Stimulated activated CD4-positive, alpha-beta T cell treated with anti-CD3 and anti-CD28 coated beads, Interleukin-12 subunit alpha, Interleukin-12 subunit beta, amount 100 ng/mL, for 24 hours (primary cell): ENCODE measurements around the gene TRIO.

Experiments
- DNase-seq, 2 experiments: peaks; one replicate each; pipeline ENCODE4 v3.0.0-alpha.2; 2020; ENCODE audit warnings: low read depth in 2 of 2

TRIO gene

GRCh38 chr5:14266171-14266570 is 123.0 kb downstream of the TRIO start:
- no peak for DNase-seq

- no peak for DNase-seq
Observed at GRCh38 chr5:14266686-14267085, 123.5 kb downstream of the TRIO start.

GRCh38 chr5:14267166-14267838 is 124.2 kb downstream of the TRIO start:
- DNase-seq, result no peak

- DNase-seq, result no peak
Observed at GRCh38 chr5:14267991-14268708, 125.0 kb downstream of the TRIO start.

GRCh38 chr5:14268738-14269137 is 125.6 kb downstream of the TRIO start:
- DNase-seq, result no peak

GRCh38 chr5:14269395-14269794 is 126.3 kb downstream of the TRIO start:
- no peak for DNase-seq

- DNase-seq, result no peak
Observed at GRCh38 chr5:14270209-14270702, 127.1 kb downstream of the TRIO start.

- DNase-seq, result no peak
Observed at GRCh38 chr5:14272548-14273205, 129.5 kb downstream of the TRIO start.

- DNase-seq, result no peak
Observed at GRCh38 chr5:14273207-14273767, 130.1 kb downstream of the TRIO start.

GRCh38 chr5:14276380-14276779 is 133.2 kb downstream of the TRIO start:
- no peak for DNase-seq

- DNase-seq, result no peak
Observed at GRCh38 chr5:14277385-14278320, 134.5 kb downstream of the TRIO start.

- DNase-seq, result no peak
Observed at GRCh38 chr5:14280294-14280854, 137.2 kb downstream of the TRIO start.

- no peak for DNase-seq
Observed at GRCh38 chr5:14281746-14282181, 138.6 kb downstream of the TRIO start.

GRCh38 chr5:14283139-14283538 is 140.0 kb downstream of the TRIO start:
- no peak for DNase-seq

- no peak for DNase-seq
Observed at GRCh38 chr5:14284392-14285148, 141.4 kb downstream of the TRIO start.

- no peak for DNase-seq
Observed at GRCh38 chr5:14286007-14286406, 142.9 kb downstream of the TRIO start.

- no peak for DNase-seq
Observed at GRCh38 chr5:14286574-14287421, 143.7 kb downstream of the TRIO start.

GRCh38 chr5:14292766-14293658 is 149.9 kb downstream of the TRIO start:
- DNase-seq, result no peak
